Measurements from ENCODE around the gene MITD1. TPM values are rescaled to one million over a fixed set of nuclear protein-coding genes. Genes with fewer than 3 reads are reported as not detected.

Gene MITD1
- polyA plus RNA-seq, 3 donors, result 24.9 to 33.8 (median 25.4) TPM

GRCh38 chr2:99201959-99202678, 21.3 kb upstream of the MITD1 start:
- H3K27ac Mint-ChIP-seq, result peak overlapping the region in 2 of 7 donors; percentile 26 to 61
- H3K36me3 Mint-ChIP-seq, result peaks cover 11 to 17% of the 10 kb centered on the region in 2 donors
- peaks cover 4 to 24% (median 20%) of the 10 kb centered on the region in 7 donors for H3K9me3 Mint-ChIP-seq
- peaks cover 0 to 1% (median 0%) of the 10 kb centered on the region in 3 donors for H3K27me3 Mint-ChIP-seq (ENCODE audit: low read depth in 3 of 3)
- H3K4me3 ChIP-seq (replicated peaks in 1 of 3; ENCODE audit: low read depth in 2 of 3, low read length in 3 of 3), result no peak overlapping the region
- intact Hi-C loops (cut with micrococcal nuclease), result no loop called here
- H3K79me2 ChIP-seq (ENCODE audit: insufficient read depth, low read length), result no peaks in the 10 kb centered on the region
- no peak overlapping the region for H3K9ac ChIP-seq (ENCODE audit: insufficient read depth, low read length, poor library complexity, severe bottlenecking)
- peaks cover 9% of the 10 kb centered on the region for H3K4me1 Mint-ChIP-seq
- peak; percentile 16 for TF ChIP-seq CTCF (IDR thresholded peaks at IDR 0.05)
- H3K4me2 ChIP-seq (replicated peaks; ENCODE audit: extremely low read depth, low read length, poor library complexity, severe bottlenecking), result no peak overlapping the region
- H2AFZ ChIP-seq (ENCODE audit: insufficient read depth, low read depth, low read length, poor library complexity, severe bottlenecking), result no peak overlapping the region
- H3K27ac ChIP-seq (ENCODE audit: low read depth in 1 of 2, low read length in 2 of 2), result no peak overlapping the region
- 84% methylated on average over 3 of the region's 4 CpGs for WGBS (ENCODE audit: insufficient coverage)
- no peaks in the 10 kb centered on the region for H3K27me3 ChIP-seq (ENCODE audit: control insufficient read depth in 2 of 2, insufficient read depth in 2 of 2, low read length in 2 of 2)
- H3K36me3 ChIP-seq (replicated peaks in 1 of 2; ENCODE audit: control insufficient read depth in 1 of 2, insufficient read depth in 2 of 2, low read length in 2 of 2), result peaks cover 10 to 15% of the 10 kb centered on the region in 2 donors
- DNase-seq, result no peak
- H3K9me3 ChIP-seq (replicated peaks in 1 of 2; ENCODE audit: control insufficient read depth in 1 of 2, insufficient read depth in 1 of 2, low read length in 2 of 2), result peaks cover 9 to 14% of the 10 kb centered on the region in 2 donors
- no peak overlapping the region for H3K4me3 Mint-ChIP-seq
- H3K4me1 ChIP-seq (ENCODE audit: control insufficient read depth in 1 of 2, insufficient read depth in 2 of 2, low read length in 2 of 2), result no peaks in the 10 kb centered on the region
- no peaks in the 10 kb centered on the region for H4K20me1 ChIP-seq (ENCODE audit: insufficient read depth, low read length)

DNA sequence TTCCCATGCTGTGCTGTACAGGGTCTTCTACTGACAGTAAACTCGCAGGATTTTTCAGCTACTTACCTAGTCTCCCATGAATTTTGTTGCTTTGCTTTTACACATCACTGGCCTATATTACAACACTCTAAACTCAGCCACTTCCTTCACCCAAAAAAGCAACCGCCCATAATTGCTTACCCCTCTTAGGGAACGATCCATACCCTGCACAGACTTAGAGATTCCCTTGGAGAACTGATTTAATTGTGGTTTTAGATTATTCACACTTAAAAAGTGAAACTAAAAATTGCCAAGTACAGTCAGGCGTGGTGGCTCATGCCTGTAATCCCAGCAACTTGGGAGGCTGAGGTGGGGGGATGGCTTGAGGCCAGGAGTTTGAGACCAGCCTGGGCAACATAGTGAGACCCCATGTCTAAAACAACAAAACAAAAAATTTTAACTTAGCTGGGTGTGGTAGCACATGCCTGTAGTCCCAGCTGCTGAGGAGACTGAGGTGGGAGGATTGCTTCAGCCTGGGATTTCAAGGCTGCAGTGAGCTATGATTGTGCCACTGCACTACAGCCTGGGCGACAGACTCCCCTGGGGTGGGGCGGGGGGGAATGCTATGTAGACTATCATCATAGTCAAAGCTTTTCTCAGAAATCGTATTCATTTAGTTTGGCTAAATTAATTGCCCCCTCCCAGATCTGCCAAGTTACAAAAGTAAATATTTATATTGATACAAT, 19.4 kb upstream of the MITD1 start:
- Histone ChIP-seq H3K9me3 (replicated peaks in 1 of 2; ENCODE audit: control insufficient read depth in 1 of 2, insufficient read depth in 1 of 2, low read length in 2 of 2) (peaks cover 2 to 3% of the 10 kb centered on the region in 2 donors), H3K79me2 (ENCODE audit: insufficient read depth, low read length) (no peaks in the 10 kb centered on the region), H3K4me1 (ENCODE audit: control insufficient read depth in 1 of 2, insufficient read depth in 2 of 2, low read length in 2 of 2) (no peaks in the 10 kb centered on the region), H4K20me1 (ENCODE audit: insufficient read depth, low read length) (no peaks in the 10 kb centered on the region), H3K36me3 (replicated peaks in 1 of 2; ENCODE audit: control insufficient read depth in 1 of 2, insufficient read depth in 2 of 2, low read length in 2 of 2) (peaks cover 28 to 34% of the 10 kb centered on the region in 2 donors), H3K4me3 (replicated peaks in 1 of 3; ENCODE audit: low read depth in 2 of 3, low read length in 3 of 3) (no peak overlapping the region), H3K4me2 (replicated peaks; ENCODE audit: extremely low read depth, low read length, poor library complexity, severe bottlenecking) (no peak overlapping the region), H3K27me3 (ENCODE audit: control insufficient read depth in 2 of 2, insufficient read depth in 2 of 2, low read length in 2 of 2) (no peaks in the 10 kb centered on the region), H2AFZ (ENCODE audit: insufficient read depth, low read depth, low read length, poor library complexity, severe bottlenecking) (no peak overlapping the region), H3K27ac (ENCODE audit: low read depth in 1 of 2, low read length in 2 of 2) (no peak overlapping the region), H3K9ac (ENCODE audit: insufficient read depth, low read length, poor library complexity, severe bottlenecking) (no peak overlapping the region)
- intact Hi-C loops (cut with micrococcal nuclease), result no loop called here
- Mint-ChIP-seq H3K27me3 (ENCODE audit: low read depth in 3 of 3) (no peaks in the 10 kb centered on the region), H3K4me3 (no peak overlapping the region), H3K36me3 (peaks cover 26 to 31% of the 10 kb centered on the region in 2 donors), H3K27ac (peak overlapping the region in 3 of 7 donors; percentile 33 to 54 (median 35)), H3K4me1 (peaks cover 9% of the 10 kb centered on the region), H3K9me3 (peaks cover 0 to 8% (median 7%) of the 10 kb centered on the region in 7 donors)
- TF ChIP-seq CTCF (IDR thresholded peaks at IDR 0.05), result no peak
- no peak for DNase-seq
- WGBS (ENCODE audit: insufficient coverage), result 80% methylated on average over 2 of the region's 7 CpGs
